Measurements from ENCODE around the gene MEIS1.

The MEIS1 gene

DNA sequence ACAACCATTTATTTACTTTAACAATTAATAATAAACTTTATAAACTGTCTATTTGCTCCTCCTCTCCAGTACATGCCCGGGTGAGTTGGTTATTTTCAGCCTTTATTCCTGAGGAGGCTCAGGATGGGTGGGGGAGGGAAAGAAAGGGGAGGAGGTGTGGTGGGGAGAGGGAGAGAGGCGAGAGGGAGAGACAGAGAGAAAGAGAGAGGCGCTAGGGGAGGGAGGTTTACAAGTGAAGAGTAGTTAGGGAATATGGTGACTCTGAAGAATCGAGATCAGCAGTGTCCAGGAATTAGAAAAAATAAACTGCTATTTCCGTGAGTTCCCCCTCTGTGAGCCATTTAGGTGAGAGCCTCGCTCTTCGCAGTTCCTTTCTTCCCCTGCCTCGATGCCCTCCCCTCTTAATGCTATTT lies 138.9 kb downstream of the MEIS1 start:
- Histone ChIP-seq H3K27ac (no peak overlapping the region), H3K4me3 (ENCODE audit: low read depth, low read length) (no peak overlapping the region), H3K27me3 (replicated peaks) (peaks cover 33% of the 10 kb centered on the region), H3K36me3 (replicated peaks) (no peaks in the 10 kb centered on the region)
- in situ Hi-C loops (cut with HindIII; ENCODE audit: low pct_ligation_motif_present, low sequenced_read_pairs): no loop called here
- no peak for TF ChIP-seq CTCF (IDR thresholded peaks at IDR 0.05; ENCODE audit: low read depth, low read length, missing control alignments)
- no peak for DNase-seq

GRCh38 chr2:66574701-66575624 lies 140.0 kb downstream of the MEIS1 start:
- DNase-seq: peak; percentile 42
- H3K4me3 ChIP-seq (ENCODE audit: low read depth, low read length): peak overlapping the region; percentile 55
- TF ChIP-seq CTCF (IDR thresholded peaks at IDR 0.05; ENCODE audit: low read depth, low read length, missing control alignments): peak; percentile 69

GRCh38 chr2:66575625-66576310 lies 140.8 kb downstream of the MEIS1 start:
- H3K4me3 ChIP-seq (ENCODE audit: low read depth, low read length): peak overlapping the region; percentile 55
- no peak for DNase-seq
- TF ChIP-seq CTCF (IDR thresholded peaks at IDR 0.05; ENCODE audit: low read depth, low read length, missing control alignments): no peak
- H3K27me3 ChIP-seq (replicated peaks): peaks cover 40% of the 10 kb centered on the region
- in situ Hi-C loops (cut with HindIII; ENCODE audit: low pct_ligation_motif_present, low sequenced_read_pairs): no loop called here
- no peaks in the 10 kb centered on the region for H3K36me3 ChIP-seq (replicated peaks)
- no peak overlapping the region for H3K27ac ChIP-seq

More at GRCh38 chr2:66574701-66575624, 140.0 kb downstream of the MEIS1 start:
- no peaks in the 10 kb centered on the region for H3K36me3 ChIP-seq (replicated peaks)
- H3K27ac ChIP-seq: no peak overlapping the region
- in situ Hi-C loops (cut with HindIII; ENCODE audit: low pct_ligation_motif_present, low sequenced_read_pairs): no loop called here
- H3K27me3 ChIP-seq (replicated peaks): peaks cover 38% of the 10 kb centered on the region

GRCh38 chr2:66576311-66576560 lies 141.3 kb downstream of the MEIS1 start:
- H3K36me3 ChIP-seq (replicated peaks): no peaks in the 10 kb centered on the region
- H3K4me3 ChIP-seq (ENCODE audit: low read depth, low read length): peak overlapping the region; percentile 55
- in situ Hi-C loops (cut with HindIII; ENCODE audit: low pct_ligation_motif_present, low sequenced_read_pairs): no loop called here
- no peak overlapping the region for H3K27ac ChIP-seq
- no peak for TF ChIP-seq CTCF (IDR thresholded peaks at IDR 0.05; ENCODE audit: low read depth, low read length, missing control alignments)
- DNase-seq: no peak
- H3K27me3 ChIP-seq (replicated peaks): peaks cover 45% of the 10 kb centered on the region

- DNase-seq: no peak
- Histone ChIP-seq H3K36me3 (replicated peaks) (no peaks in the 10 kb centered on the region), H3K4me3 (ENCODE audit: low read depth, low read length) (peak overlapping the region; percentile 43), H3K27me3 (replicated peaks) (peaks cover 50% of the 10 kb centered on the region), H3K27ac (no peak overlapping the region)
- TF ChIP-seq CTCF (IDR thresholded peaks at IDR 0.05; ENCODE audit: low read depth, low read length, missing control alignments): no peak
- in situ Hi-C loops (cut with HindIII; ENCODE audit: low pct_ligation_motif_present, low sequenced_read_pairs): no loop called here
Observed at GRCh38 chr2:66576561-66577320, 141.8 kb downstream of the MEIS1 start.

All from brain microvascular endothelial cell (primary cell).